ENCODE results near the gene TRIM65.

The TRIM65 gene

DNA sequence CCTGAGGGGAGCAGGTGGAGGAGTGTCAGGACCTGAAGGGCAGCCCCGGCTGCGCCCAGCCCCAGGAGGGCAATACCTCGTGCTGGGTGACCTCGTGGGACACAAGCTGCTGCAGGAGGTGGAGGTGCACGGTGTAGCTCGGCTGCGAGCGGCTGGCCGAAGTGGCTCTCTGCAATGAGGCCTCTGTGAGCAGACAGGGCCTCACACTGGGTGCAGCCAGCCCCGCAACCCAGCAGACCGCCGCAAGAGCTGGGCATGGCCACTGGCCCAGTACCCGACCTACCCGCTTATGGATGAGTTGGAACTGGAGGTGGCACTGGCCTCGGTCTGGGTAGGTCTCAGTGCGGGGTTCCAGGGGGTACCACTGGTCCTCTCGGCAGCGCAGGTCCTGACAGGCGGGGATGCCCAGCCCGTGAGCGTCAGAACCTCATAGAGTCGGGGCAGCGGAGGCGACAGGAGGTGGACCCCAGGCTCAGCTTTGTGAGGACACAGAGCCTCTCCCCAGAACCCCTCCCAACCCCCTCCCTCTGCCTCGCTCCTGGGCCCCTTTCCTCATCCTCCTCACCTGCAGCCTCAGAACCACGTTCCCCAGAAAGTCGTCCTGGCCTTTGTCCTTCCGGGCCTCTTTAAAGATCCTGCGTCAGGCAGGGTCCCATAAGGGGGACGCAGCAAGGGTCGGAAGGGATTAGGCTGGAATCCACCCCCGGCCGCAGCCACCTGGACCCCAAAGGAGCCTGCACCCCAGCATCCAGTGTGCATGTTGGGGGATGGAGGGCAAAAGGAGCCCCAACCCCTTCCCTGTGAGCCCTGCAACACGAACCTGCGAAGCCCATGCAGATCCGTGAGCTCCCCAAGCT, 56.6 kb downstream of the TRIM65 start:
- no peak for DNase-seq (ENCODE audit: low read depth in 2 of 2, low spot score in 1 of 2)
